Omental fat pad (tissue), 4 donors: ENCODE data around the gene KCTD12. TPM values are rescaled to one million over a fixed set of nuclear protein-coding genes. Genes with fewer than 3 reads are reported as not detected.
A peak's percentile ranks its signal among the peaks of the same experiment; 100 is the strongest.
"Not testable (repeated sequence)": the region's sequence is repeated elsewhere in the genome, so short reads cannot be mapped to it uniquely, and the experiment has no call there.

Experiments used
- ATAC-seq: fragments of 150-250 bp; one replicate; pipeline ENCODE4 v1.9.1; 2016; ENCODE audit warnings: mild to moderate bottlenecking, moderate library complexity; ENCODE audit not compliant: low FRiP score
- DNase-seq: peaks from one replicate; pipeline ENCODE4 v3.0.0-alpha.2; 2019; ENCODE audit warnings: low spot score
- total RNA-seq, 4 donors: library from RNA; depleted of rRNA; stranded (reverse); fragments of >200 nt; gene quantifications; one replicate each; pipeline ENCODE4 v1.1.0, GENCODE V29; 2016
- TF ChIP-seq, protein P1 (sequence below), 3 donors: fragments of 450-650 bp; IDR thresholded peaks; one replicate each; pipeline ENCODE4 v1.5.1; 2016 to 2017; ENCODE audit warnings: antibody characterized with exemption in 3 of 3, mild to moderate bottlenecking in 3 of 3, moderate library complexity in 2 of 3

KCTD12 gene
- total RNA-seq, 4 donors from 2014 or later = 64.0 to 214 (median 96.2) TPM

- TF ChIP-seq, protein P1, sequence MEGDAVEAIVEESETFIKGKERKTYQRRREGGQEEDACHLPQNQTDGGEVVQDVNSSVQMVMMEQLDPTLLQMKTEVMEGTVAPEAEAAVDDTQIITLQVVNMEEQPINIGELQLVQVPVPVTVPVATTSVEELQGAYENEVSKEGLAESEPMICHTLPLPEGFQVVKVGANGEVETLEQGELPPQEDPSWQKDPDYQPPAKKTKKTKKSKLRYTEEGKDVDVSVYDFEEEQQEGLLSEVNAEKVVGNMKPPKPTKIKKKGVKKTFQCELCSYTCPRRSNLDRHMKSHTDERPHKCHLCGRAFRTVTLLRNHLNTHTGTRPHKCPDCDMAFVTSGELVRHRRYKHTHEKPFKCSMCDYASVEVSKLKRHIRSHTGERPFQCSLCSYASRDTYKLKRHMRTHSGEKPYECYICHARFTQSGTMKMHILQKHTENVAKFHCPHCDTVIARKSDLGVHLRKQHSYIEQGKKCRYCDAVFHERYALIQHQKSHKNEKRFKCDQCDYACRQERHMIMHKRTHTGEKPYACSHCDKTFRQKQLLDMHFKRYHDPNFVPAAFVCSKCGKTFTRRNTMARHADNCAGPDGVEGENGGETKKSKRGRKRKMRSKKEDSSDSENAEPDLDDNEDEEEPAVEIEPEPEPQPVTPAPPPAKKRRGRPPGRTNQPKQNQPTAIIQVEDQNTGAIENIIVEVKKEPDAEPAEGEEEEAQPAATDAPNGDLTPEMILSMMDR (IDR thresholded peaks at IDR 0.05) = no peak
- no peak for DNase-seq
- ATAC-seq = no peak
Observed at GRCh38 chr13:76925115-76925514, 38.9 kb upstream of the KCTD12 start.

GRCh38 chr13:76921516-76921915, 35.3 kb upstream of the KCTD12 start:
- TF ChIP-seq, protein P1 (IDR thresholded peaks at IDR 0.05) = no peak
- DNase-seq (no peak), ATAC-seq (no peak)

- DNase-seq = not testable (repeated sequence)
- peak; percentile 92 for ATAC-seq
Observed at GRCh38 chr13:76917755-76918481, 31.7 kb upstream of the KCTD12 start.

- TF ChIP-seq, protein P1 (IDR thresholded peaks at IDR 0.05) = no peak
- ATAC-seq (no peak), DNase-seq (no peak)
Observed at GRCh38 chr13:76917095-76917494, 30.9 kb upstream of the KCTD12 start.

DNA sequence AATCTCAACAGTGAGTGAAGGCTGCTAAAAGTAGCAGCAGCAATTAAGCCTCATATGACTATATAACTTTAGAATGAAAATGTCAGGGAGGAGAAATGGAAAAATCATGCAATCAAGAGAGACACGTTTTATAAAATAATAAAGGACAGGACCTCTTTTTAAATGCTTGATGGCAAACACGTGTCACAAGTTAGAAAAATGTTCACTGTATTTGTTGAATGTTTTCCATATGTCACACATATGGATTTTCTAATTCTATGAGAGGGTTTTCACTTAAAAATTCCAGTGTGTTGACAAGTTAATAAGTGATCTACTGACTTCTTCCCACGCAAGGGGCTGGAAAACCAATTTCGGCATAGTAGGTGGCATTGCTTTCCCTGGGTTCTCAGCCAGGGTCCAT, 27.7 kb upstream of the KCTD12 start:
- TF ChIP-seq, protein P1 (IDR thresholded peaks at IDR 0.05) = no peak
- DNase-seq = no peak
- ATAC-seq = no peak

- no peak for ATAC-seq
Observed at GRCh38 chr13:76912476-76912875, 26.3 kb upstream of the KCTD12 start.

DNA sequence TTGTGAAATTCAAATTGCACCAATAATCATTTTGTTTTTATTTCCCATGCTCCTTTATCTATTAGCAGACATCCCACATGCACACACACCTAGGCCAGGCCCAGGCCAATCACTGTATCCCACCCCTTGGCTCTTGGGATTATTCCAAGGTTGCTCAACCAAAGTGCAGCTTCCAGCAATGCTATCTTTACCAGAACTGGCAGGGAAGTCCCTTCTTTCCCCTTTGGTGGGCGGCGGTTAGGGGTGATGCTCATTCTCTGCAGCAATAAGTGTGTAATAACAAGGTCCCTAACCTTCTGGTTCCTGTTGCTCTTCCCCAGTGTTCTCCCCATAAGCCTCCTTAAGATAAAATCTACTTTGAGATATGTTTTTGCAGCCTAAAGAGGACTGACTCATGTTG, 18.3 kb upstream of the KCTD12 start:
- ATAC-seq = peak; percentile 63
- TF ChIP-seq, protein P1 (IDR thresholded peaks at IDR 0.05) = no peak
- DNase-seq = no peak

More at GRCh38 chr13:76912476-76912875, 26.3 kb upstream of the KCTD12 start:
- TF ChIP-seq, protein P1 (IDR thresholded peaks at IDR 0.05) = no peak
- DNase-seq = no peak
